ENCODE data around the gene MAGED1.

MAGED1 gene

DNA sequence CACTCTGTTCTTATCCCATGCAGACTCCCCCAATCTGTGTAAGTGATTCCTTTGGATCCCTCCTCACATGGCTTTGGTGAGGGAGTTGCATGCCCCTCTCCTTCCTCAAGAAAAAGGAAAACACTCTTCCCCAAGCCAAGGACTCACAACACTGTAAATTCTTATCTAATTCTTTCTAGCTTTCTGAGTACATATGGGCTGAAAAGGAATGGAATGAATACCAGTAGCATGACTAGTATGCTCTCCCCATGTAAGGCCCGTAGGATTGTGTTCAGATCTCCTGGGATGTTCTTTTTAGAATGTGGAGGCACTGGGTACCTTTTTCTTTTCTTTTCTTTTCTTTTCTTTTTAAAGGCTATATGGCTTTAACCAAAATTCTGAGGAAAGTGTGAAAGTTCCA lies 17.0 kb upstream of the MAGED1 start:
- TF ChIP-seq, protein P1, sequence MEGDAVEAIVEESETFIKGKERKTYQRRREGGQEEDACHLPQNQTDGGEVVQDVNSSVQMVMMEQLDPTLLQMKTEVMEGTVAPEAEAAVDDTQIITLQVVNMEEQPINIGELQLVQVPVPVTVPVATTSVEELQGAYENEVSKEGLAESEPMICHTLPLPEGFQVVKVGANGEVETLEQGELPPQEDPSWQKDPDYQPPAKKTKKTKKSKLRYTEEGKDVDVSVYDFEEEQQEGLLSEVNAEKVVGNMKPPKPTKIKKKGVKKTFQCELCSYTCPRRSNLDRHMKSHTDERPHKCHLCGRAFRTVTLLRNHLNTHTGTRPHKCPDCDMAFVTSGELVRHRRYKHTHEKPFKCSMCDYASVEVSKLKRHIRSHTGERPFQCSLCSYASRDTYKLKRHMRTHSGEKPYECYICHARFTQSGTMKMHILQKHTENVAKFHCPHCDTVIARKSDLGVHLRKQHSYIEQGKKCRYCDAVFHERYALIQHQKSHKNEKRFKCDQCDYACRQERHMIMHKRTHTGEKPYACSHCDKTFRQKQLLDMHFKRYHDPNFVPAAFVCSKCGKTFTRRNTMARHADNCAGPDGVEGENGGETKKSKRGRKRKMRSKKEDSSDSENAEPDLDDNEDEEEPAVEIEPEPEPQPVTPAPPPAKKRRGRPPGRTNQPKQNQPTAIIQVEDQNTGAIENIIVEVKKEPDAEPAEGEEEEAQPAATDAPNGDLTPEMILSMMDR (conservative IDR thresholded peaks at IDR 0.05), result no peak
- TF ChIP-seq ZFX (IDR thresholded peaks at IDR 0.05), result no peak
- no peak overlapping the region for H3K27ac ChIP-seq

DNA sequence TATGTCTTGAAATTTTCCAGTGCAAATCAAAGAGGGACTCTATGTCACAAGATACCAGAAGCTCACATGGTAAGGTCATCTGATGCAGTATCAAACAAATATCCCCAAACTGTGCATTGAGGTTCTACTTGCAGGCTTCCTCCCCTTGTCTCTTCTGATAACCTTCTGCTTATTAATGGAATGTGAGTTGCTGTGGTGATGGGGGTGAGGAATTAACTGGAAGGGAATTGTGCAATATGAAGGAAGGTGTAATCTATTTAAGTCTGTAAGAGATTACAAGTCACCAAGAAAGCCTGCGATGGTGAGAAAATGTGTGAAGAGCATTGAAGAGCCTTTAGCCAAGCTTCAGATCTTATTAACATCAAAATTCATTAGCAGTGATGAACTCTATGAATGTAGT lies 15.4 kb upstream of the MAGED1 start:
- H3K27ac ChIP-seq, result no peak overlapping the region
- TF ChIP-seq, protein P1 (conservative IDR thresholded peaks at IDR 0.05), result no peak
- TF ChIP-seq ZFX (IDR thresholded peaks at IDR 0.05), result no peak

DNA sequence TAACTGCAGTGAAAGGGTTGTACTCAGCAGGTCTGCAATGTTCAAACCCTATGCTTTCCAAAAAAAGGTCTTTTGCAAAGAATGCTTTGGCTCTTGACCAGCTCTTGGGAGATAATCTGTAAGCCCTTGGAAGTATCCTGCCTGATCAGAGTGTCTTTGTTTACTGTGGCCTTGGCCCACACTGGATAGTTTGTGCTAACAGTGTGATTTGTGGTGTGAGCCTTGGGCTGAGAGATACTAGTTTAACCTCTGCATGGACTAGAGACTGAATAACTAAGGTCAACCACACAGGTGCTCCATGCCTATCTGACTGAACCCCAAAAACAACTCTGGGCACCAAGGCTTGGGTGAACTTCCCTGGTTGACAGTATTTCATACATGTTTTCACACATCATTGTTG lies 3.6 kb upstream of the MAGED1 start:
- no peak for TF ChIP-seq ZFX (IDR thresholded peaks at IDR 0.05)
- TF ChIP-seq, protein P1 (conservative IDR thresholded peaks at IDR 0.05), result no peak
- no peak overlapping the region for H3K27ac ChIP-seq

DNA sequence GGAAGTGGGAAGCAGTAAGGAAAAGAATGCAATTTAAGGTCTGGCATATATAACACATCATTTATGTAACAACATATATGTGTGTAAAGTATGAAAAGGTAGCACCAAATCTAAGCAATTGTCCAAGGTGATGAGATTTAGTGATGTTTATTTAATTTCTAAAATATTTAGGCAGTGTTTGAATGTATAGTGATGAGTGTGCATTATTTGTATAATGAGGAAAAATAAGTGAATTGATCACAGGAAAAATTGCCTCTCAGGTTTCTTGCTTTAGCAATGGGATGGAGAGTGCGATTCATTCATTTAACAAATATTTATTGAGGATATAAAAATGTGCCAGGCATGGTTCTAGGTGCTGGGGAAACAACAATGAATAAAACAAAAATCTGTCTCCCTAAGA lies 2.2 kb upstream of the MAGED1 start:
- TF ChIP-seq, protein P1 (conservative IDR thresholded peaks at IDR 0.05), result no peak
- no peak for TF ChIP-seq ZFX (IDR thresholded peaks at IDR 0.05)
- no peak overlapping the region for H3K27ac ChIP-seq

DNA sequence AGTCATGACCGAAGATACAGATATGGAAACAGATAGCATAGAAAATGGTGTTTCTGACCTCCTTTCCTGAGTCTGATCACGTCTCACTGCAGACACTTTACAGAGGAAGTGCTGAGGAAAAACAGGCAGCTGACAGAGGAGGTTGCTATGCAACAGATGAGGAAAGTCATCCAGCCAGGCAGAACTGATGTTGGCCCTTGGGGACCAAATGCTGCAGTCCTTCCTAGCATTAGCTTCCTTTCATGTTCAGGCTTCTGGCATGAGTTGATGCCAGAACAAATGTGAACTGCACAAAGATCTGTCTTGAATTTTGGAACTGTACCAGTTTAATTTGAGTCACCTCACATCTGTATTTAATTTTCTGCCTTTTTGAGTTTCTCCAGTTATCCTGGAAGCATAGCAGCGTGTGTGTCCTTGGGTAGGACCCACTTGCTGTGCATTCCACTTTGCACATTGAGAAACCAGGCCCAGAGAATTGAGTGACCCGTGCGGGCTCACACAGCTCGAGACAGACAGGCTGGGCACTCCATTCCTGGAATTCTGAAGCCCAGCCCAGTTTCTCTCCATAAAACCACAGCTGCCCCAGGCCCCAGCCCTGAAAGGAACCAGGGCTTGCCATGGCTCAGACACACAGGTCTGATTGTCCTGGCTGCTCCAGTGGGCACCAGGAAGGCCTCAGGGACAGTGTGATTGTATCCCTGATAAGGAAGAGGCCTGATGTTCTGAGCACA lies 1.4 kb upstream of the MAGED1 start:
- TF ChIP-seq, protein P1 (conservative IDR thresholded peaks at IDR 0.05), result no peak
- no peak for TF ChIP-seq ZFX (IDR thresholded peaks at IDR 0.05)
- no peak overlapping the region; the same call in 1 of the 2 replicates for H3K27ac ChIP-seq

DNA sequence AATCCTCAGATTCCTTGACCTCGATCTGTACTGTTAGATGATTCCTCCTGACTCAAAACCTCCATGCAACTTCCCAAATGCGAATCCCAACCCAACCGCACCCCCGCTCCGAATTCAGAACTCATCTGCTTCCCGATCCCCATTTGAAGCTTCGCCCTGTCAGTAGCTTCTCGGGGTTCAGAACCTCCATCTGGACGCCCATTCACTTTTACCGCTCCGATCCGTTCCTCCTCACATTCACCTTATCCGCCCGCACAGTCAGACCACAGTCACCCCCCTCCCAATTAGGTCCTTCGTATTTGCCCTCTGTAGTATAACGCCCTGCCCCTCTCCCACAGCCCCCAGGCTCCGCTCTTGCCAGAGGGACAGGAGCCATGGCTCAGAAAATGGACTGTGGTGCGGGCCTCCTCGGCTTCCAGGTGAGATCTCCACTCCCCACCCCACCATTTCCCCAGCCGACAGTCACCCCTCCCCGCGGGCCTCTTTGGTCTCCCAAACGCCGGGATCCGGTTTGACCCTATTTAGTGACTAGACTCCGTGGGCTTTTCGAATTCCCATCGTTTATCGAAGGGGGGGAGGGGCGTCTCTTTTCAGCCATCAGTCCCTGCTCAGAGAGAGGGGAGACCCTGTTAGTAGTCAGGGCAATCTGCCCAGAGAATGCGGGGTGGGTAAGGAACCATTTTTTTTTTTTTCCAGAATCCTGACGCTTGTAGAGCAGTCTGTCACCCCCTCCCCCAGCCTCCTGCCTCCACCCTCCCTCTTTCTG lies 691 bp downstream of the MAGED1 start:
- TF ChIP-seq, protein P1 (conservative IDR thresholded peaks at IDR 0.05), result no peak
- no peak for TF ChIP-seq ZFX (IDR thresholded peaks at IDR 0.05)
- H3K27ac ChIP-seq, result peak overlapping the region; percentile 70

DNA sequence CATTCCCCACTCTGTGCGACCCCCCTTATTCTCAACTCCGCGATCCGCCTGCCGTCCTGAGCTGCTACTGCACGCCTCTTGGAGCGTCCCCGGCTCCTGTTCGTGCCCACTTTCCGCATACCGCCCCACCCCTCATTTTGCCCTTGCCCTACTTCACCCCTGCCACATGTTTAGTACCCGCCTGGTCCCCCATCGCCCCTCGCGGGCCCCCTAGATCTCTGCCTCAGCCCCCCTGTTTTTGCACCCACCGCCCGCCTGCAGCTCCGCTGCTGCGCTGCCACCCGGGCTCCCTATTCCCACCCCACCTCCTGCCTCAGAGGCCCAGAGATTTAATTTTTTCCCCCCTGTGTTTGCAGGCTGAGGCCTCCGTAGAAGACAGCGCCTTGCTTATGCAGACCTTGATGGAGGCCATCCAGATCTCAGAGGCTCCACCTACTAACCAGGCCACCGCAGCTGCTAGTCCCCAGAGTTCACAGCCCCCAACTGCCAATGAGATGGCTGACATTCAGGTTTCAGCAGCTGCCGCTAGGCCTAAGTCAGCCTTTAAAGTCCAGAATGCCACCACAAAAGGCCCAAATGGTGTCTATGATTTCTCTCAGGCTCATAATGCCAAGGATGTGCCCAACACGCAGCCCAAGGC lies 1.4 kb downstream of the MAGED1 start:
- H3K27ac ChIP-seq, result peak overlapping the region; percentile 70; the same call in 1 of the 2 replicates
- TF ChIP-seq, protein P1 (conservative IDR thresholded peaks at IDR 0.05), result no peak
- no peak for TF ChIP-seq ZFX (IDR thresholded peaks at IDR 0.05)
